ENCODE measurements around the gene MPZ. TPM values are rescaled to one million over a fixed set of nuclear protein-coding genes. Genes with fewer than 3 reads are reported as not detected.
"Not testable (repeated sequence)": the region's sequence is repeated elsewhere in the genome, so short reads cannot be mapped to it uniquely, and the experiment has no call there.

The MPZ gene
- total and polyA plus RNA-seq, 9 of the 15 experiments (the other 6 are each of a cell fraction or from before 2014, with no cell fraction given) = 0.22 to 16.6 (median 10.9) TPM

DNA sequence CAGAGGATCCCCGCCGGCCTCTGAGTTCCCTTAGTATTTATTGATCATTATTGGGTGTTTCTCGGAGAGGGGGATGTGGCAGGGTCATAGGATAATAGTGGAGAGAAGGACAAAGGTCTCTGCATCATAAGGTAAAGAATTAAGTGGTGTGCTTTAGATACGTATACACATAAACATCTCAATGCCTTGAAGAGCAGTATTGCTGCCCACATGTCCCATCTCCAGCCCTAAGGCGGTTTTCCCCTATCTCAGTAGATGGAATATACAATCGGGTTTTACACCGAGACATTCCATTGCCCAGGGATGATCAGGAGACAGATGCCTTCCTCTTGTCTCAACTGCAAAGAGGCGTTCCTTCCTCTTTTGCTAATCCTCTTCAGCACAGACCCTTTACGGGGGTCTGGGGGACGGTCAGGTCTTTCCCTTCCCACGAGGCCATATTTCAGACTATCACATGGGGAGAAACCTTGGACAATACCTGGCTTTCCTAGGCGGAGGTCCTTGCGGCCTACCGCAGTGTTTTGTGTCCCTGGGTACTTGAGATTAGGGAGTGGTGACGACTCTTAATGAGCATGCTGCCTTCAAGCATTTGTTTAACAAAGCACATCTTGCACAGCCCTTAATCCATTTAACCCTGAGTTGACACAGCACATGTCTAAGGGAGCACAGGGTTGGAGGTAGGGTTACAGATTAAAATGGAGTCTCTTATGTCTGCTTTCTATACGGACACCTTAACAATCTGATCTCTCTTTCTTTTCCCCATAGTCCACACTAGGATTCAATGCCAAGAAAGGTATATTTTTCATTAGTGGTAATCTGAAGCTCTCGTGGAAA lies 6.3 kb upstream of the MPZ start (continued):
- TF ChIP-seq ZNF23 (CRISPR knock-in tag; IDR thresholded peaks at IDR 0.05) = 0 out of 2 replicates have a peak, but pooled peaks have one; percentile 36
- TF ChIP-seq, protein P1, sequence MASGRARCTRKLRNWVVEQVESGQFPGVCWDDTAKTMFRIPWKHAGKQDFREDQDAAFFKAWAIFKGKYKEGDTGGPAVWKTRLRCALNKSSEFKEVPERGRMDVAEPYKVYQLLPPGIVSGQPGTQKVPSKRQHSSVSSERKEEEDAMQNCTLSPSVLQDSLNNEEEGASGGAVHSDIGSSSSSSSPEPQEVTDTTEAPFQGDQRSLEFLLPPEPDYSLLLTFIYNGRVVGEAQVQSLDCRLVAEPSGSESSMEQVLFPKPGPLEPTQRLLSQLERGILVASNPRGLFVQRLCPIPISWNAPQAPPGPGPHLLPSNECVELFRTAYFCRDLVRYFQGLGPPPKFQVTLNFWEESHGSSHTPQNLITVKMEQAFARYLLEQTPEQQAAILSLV (tag; IDR thresholded peaks at IDR 0.05) = peak; percentile 70
- TF ChIP-seq ZBTB17 (CRISPR knock-in tag; IDR thresholded peaks at IDR 0.05) = peak; percentile 74; the same call in 1 of the 2 replicates
- TF ChIP-seq, protein P2, sequence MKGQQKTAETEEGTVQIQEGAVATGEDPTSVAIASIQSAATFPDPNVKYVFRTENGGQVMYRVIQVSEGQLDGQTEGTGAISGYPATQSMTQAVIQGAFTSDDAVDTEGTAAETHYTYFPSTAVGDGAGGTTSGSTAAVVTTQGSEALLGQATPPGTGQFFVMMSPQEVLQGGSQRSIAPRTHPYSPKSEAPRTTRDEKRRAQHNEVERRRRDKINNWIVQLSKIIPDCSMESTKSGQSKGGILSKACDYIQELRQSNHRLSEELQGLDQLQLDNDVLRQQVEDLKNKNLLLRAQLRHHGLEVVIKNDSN (CRISPR knock-in tag; IDR thresholded peaks at IDR 0.05) = peak; percentile 48
- TF ChIP-seq, protein P3, sequence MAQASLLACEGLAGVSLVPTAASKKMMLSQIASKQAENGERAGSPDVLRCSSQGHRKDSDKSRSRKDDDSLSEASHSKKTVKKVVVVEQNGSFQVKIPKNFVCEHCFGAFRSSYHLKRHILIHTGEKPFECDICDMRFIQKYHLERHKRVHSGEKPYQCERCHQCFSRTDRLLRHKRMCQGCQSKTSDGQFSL (CRISPR knock-in tag; IDR thresholded peaks at IDR 0.05) = not testable (repeated sequence)
- TF ChIP-seq, protein P3 (tag; IDR thresholded peaks at IDR 0.05) = 0 out of 4 replicates have a peak, but pooled peaks of 1 of the 2 experiments have one; percentile 59
- TF ChIP-seq, protein P4, sequence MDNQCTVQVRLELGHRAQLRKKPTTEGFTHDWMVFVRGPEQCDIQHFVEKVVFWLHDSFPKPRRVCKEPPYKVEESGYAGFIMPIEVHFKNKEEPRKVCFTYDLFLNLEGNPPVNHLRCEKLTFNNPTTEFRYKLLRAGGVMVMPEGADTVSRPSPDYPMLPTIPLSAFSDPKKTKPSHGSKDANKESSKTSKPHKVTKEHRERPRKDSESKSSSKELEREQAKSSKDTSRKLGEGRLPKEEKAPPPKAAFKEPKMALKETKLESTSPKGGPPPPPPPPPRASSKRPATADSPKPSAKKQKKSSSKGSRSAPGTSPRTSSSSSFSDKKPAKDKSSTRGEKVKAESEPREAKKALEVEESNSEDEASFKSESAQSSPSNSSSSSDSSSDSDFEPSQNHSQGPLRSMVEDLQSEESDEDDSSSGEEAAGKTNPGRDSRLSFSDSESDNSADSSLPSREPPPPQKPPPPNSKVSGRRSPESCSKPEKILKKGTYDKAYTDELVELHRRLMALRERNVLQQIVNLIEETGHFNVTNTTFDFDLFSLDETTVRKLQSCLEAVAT (IDR thresholded peaks at IDR 0.05) = 0 out of 4 replicates have a peak, but pooled peaks of 1 of the 2 experiments have one; percentile 28
- peak; percentile 40; the same call in 1 of the 2 replicates for TF ChIP-seq TAL1 (IDR thresholded peaks at IDR 0.05)
- peak in 1 of 3 experiments; percentile 12 for TF ChIP-seq YY1 (IDR thresholded peaks at IDR 0.05; ENCODE audit: borderline replicate concordance in 1 of 3, control insufficient read depth in 1 of 3, extremely low read depth in 1 of 3, insufficient read depth in 3 of 3, insufficient read length in 1 of 3, insufficient replicate concordance in 2 of 3, low read depth in 1 of 3, low read length in 2 of 3)
- TF ChIP-seq, protein P5, sequence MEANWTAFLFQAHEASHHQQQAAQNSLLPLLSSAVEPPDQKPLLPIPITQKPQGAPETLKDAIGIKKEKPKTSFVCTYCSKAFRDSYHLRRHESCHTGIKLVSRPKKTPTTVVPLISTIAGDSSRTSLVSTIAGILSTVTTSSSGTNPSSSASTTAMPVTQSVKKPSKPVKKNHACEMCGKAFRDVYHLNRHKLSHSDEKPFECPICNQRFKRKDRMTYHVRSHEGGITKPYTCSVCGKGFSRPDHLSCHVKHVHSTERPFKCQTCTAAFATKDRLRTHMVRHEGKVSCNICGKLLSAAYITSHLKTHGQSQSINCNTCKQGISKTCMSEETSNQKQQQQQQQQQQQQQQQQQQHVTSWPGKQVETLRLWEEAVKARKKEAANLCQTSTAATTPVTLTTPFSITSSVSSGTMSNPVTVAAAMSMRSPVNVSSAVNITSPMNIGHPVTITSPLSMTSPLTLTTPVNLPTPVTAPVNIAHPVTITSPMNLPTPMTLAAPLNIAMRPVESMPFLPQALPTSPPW (CRISPR knock-in tag; IDR thresholded peaks at IDR 0.05) = peak; percentile 32; the same call in 1 of the 2 replicates
- not testable (repeated sequence) for TF ChIP-seq NR2C1 (IDR thresholded peaks at IDR 0.05)
- TF ChIP-seq NR2C1 (tag; IDR thresholded peaks at IDR 0.05) = peak; percentile 71
- TF ChIP-seq, protein P6, sequence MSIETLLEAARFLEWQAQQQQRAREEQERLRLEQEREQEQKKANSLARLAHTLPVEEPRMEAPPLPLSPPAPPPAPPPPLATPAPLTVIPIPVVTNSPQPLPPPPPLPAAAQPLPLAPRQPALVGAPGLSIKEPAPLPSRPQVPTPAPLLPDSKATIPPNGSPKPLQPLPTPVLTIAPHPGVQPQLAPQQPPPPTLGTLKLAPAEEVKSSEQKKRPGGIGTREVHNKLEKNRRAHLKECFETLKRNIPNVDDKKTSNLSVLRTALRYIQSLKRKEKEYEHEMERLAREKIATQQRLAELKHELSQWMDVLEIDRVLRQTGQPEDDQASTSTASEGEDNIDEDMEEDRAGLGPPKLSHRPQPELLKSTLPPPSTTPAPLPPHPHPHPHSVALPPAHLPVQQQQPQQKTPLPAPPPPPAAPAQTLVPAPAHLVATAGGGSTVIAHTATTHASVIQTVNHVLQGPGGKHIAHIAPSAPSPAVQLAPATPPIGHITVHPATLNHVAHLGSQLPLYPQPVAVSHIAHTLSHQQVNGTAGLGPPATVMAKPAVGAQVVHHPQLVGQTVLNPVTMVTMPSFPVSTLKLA (conservative IDR thresholded peaks at IDR 0.05) = 0 out of 4 replicates have a peak, but pooled peaks of 1 of the 2 experiments have one; percentile 39
- peak; percentile 78 for TF ChIP-seq SMAD4 (CRISPR knock-in tag; conservative IDR thresholded peaks at IDR 0.05)
